Midbrain (tissue), 1 donor: Measurements from ENCODE around the gene TEAD3.
"Not testable (repeated sequence)": the region's sequence is repeated elsewhere in the genome, so short reads cannot be mapped to it uniquely, and the experiment has no call there.

ENCODE experiments used
- DNase-seq: peaks from one replicate; lab custom pipeline; 2025; lab: John Stamatoyannopoulos, UW

The TEAD3 gene

DNA sequence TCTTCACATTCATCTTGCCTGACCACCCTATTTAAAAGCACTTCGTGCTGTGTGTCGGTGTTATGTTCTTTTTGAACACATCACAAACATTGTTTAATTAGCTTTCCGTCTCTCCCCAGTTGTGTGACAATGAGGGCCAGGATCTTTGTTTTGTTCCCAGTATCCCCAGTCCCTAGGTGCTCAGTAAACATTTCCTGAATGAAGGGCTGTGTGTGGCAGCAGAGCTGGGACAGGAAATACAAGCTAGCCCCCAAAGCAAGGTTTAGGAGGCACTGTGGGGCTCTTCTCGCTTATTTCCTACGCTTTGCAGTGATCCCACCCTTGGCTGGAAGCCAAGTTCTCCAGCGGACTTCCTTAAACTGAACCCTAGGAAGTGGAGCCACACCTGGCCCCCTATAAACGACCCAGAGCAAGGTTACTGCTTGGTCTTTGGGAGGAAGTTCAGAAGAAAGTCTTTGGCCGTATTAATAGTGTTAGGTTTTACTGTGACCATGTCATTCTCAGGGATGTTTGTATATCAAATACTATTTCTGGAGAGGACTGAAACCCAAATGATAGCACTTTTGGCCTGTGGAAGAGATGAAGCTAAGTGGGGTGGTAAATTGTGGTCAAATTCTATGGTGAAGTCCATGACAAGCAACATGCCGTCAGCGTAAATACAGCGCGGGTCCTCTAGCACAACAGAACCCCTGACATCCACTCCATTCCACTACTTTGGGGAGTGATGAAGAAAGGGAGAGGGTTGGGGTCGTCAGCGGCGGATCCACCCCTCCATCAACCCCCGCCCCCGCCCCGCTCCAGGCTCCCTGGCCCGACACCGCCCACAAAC lies 45.3 kb downstream of the TEAD3 start:
- no peak for DNase-seq

DNA sequence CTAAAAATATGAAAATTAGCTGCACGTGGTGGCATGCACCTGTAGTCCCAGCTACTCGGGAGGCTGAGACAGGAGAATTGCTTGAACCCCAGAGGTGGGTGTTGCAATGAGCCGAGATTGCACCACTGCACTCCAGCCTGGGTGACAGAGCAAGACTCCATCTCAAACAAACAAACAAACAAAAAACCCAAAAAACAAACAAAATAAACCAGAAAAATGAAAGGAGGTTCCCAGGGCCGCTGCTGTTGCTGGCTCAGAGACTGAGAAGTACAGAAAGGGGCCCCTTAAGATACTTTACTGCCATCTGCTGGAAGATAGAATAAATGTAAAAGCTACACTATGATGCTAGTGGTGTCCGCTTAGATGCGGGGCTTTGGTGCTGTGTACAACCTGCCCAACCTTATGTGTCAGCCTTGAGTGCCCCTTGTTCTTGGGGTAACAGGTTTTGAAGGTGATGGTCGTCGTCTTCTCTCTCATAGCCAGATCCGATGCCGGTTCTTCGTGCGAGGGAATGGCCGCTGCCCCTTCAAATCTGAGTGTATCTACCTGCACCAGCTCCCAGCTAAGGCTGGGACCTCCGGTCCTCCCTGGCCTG lies 47.5 kb downstream of the TEAD3 start:
- peak; percentile 85 for DNase-seq

DNA sequence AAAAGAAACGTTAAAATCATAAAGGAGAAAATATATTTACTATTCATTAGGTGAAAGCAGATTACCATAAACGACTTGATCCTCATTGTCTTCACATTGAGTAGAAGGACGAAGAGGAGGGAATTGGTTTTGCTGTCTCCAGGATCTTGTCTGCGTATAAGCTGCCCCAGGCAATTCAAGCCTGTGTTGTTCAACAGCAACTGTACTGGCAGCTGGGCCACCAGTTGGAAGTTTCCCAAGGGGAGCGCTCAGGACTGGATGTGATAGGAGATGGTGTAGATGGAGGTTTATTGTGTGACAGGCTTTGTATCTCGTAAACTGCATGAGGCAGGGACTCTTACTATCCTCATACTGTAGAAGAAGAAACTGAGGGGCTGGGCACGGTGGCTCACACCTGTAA lies 48.7 kb downstream of the TEAD3 start:
- no peak for DNase-seq

DNA sequence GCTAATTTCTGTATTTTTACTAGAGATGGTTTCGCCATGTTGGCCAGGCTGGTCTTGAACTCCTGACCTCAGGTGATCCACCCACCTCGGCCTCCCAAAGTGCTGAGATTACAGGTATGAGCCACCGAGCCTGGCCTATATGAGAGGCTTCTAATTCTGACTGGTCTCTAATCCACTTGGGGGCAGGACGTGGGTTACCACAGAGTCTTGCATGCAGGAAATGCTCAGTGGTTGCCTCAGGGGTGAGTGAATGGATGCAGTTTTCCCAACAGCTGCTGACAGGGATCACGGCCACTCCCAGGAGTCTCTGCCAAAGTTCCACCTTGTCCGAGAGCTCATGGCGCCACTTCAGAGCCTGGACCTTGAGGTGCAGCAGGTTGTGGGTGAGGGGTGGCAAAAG lies 51.2 kb downstream of the TEAD3 start:
- DNase-seq = no peak

DNA sequence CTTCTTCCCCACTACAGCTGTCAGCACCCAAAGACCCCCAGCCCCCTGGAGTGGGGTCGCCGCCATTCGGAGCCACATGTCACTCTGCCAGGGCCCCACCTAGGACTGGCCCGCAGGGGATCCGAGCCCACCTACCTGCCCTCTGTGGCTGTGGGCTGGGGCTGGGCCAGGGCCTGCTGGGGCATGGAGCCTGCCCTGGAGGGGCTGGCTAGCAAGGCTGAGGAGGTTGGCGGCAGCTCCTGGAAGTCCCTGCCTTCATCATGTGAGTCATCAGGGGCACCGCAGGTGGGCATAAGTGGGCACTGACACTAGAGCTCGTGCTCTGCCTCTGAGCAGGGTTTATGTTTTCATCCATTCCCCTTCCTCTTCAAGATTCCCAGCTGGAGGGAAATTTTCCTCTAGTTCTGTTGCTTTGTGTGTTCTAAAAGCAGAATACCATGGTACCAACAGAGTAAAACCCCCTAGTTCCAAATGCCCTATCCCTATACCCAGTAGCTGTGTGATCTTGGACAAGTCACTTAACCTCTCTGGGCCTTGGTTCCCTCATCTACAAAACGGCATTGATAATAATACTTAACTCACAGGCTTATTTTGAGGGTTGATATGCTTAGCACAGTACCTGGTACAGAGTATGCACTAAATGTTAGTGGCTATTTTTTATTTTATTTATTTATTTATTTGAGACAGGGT lies 53.4 kb downstream of the TEAD3 start:
- DNase-seq = no peak

DNA sequence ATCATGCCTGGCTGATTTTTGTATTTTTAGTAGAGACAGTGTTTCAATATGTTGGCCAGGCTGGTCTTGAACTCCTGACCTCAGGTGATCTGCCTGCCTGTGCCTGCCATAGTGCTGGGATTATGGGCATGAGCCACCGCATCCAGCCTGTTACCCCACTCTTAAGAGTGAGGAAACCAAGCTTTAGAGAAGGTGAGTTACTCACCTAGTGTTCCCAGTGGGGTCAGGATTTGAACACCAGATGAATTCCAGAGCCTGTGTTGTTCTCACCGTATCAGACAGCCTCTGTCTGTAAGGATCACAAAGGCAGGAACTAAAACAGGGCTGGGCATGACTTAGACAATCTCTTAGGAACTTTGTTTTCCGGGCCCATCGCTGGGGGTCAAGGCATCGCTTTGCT lies 54.2 kb downstream of the TEAD3 start:
- no peak for DNase-seq

DNA sequence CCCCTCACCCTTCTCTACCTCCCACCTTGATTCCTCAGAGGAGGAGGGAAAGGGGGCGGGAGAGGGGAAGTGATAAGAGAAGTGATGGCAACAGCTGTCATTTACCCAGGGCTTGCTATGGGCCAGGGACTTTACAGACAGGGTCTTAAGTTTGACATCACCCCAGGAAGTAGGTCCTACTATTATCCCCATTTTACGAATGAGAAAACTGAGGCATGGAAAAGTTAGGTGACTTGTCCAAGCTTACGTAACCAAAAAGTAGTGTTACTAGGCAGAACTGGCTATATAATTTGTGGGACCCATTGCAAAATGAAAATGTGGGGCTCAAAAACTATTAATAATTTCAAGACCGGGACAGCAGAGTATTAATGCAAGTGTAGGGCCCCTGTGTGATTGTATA lies 55.2 kb downstream of the TEAD3 start:
- no peak for DNase-seq

DNA sequence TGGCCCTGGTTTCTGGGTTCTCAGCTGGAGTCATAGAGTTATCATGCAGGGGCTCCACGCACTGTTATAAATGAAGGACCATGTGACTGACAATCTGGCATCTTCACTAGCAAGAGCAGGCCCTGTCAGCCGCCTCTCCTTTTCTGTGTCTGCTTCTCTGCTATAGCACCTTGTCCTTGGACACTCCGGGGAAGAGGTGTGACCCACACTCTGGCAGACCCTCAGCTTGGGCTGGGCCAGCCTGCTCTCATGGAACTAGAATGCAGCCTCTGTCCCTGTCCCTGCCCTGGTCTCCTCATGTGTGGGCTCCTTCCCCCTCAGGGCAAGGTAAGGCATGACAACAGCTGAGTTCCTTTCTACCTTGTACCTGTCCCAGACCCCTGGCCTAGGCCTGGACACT lies 55.7 kb downstream of the TEAD3 start:
- DNase-seq = no peak

DNA sequence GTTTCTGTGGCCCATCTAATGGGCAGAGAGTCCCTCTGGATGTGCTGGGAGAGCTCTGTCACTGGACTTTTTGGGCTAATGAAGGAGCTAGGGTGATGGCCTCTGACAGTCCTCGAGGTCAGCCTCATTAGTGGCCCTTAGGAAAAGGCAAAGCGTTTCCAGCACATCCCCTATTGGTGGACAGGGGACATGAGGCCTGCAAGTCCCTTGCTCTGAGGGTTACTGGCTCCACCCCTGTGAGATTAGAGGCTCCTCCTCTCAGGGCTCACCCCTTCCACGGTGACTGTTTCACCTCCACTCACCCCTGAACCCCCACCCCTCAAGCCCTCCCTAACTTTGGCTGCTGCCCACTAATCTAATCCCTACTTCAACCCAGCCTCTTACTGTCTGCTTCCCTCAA lies 57.6 kb downstream of the TEAD3 start:
- no peak for DNase-seq

DNA sequence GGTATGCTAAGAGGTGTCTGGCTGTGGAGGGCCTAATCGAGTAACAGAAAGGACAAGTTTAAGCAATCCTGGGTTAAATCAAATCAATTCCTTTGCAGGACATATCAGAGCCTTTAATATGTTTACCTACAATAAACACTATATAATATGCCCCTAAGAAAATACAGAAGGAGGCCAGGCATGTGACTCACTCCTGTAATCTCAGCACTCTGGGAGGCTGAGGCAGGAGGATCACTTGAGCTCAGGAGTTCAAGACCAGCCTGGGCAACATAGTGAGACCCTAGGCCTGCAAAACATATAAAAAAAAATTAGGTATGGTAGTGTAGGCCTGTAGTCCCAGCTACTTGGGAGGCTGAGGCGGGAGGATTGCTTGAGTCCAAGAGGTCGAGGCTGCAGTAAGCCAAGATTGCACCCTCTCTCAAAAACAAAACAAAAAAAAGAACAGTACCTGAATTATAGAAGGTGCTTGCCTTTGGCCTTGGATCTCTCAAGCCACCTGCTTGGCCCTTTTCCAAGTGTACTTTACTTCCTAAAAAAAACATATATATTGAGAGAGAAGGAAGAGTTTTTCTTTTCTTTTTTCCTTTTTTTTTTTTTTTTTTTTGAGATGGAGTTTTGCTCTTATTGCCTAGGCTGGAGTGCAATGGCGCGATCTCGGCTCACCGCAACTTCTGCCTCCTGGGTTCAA lies 58.4 kb downstream of the TEAD3 start:
- not testable (repeated sequence) for DNase-seq

DNA sequence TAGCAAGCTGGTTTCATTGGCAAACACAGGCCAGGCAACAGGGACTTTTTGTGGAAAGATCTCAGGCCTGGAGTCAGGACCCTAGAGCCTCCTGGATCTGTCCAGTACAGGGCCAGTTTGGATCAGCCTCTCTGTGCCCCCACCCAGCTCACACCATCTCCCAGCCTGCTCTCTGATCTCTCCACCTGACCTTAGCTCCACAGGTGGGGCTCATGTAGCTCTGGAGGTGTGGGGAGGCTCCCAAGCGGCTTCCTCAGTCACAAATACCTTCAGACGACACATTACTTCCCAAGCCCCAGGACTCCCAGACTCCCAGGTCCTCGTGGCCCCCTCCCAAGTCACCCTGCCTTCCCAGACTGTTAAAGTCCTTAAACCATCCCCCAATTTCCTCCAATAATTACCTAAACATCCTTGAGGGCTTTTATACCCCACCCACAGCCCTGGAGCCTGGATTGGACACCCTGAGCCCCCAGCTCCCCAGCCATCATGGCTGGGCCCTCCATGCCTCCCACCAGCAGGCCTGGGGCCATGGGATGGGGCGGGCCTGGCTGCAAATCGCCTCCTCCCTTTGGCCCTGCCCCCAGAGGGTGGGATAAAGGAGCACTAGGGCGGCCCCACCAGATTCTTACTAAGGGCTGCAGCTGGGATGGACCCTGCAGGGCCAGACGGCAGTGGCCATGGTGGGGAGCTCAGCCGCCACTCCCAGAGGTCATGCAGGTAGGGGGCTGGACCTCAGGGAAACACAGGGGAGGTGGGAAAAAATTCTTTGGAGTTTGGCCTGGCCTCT lies 60.6 kb downstream of the TEAD3 start:
- no peak for DNase-seq

DNA sequence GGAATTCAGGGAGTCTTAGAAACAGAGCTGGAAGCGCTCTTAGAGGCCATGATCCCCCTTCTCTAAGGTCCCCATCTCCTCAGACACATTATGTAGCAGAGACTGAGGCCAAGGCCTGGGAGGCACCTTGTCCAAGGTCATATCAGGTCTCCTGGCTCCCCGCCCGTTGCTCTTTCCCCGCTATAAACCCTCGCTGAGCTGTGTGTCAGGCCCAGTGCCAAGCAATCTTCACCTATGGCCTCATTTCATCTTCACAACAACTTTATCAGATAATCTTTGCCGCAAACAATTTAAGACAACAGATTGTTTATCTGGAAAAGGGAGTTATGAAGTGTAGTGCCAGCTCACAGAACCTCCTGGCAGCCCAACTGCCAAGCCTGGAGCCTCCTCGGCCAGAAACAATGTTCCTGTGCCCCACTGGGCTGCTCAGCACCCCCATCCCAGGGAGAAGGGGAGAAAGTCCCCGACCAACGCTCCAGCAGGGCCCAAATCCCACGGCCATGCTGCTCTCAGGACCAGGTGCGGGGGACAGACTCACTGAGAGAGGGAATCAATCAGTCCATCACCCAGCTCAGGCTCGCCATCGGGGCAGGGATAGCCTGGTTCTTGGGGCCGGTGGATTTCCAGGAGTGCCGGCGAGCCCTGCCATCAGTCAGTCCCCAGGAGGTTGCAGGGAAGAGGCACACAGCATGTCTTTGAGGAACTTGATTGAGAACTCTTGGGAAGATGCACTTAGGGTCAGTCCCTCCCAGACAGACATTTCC lies 61.6 kb downstream of the TEAD3 start:
- DNase-seq = no peak

DNA sequence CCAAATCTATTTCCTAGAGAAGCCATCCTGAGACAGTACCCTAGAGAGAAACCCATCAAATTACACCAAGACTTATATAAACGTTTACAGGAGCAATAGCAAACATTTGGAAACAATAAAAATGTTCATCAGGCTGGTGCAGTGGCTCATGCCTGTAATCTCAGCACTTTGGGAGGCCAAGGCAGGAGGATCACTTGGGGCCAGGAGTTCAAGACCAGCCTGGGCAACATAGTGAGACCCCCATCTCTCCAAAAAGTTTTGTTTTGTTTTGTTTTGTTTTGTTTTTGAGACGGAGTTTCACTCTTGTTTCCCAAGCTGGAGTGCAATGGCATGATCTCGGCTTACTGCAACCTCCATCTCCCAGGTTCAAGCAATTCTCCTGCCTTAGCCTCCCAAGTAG lies 64.2 kb downstream of the TEAD3 start:
- not testable (repeated sequence) for DNase-seq

DNA sequence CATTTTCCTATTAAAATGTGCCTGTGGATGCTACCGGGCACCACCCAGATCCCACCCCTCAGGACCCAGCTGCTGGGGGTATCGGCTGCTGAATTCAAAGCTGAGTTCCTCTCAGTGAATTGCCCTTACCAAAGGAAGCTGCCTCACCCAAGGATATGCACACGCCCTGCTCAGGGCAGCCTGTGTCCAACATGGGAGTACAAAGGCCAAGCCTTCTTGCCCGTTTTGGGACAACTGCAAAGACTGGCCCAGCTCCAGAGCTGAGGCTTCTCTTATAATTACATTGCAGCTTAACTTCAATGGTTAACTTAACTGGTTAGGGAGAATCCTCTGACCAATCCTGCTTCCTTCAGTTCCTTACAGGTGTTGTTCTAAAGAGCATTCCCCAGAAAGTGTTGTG lies 64.6 kb downstream of the TEAD3 start:
- DNase-seq = no peak

DNA sequence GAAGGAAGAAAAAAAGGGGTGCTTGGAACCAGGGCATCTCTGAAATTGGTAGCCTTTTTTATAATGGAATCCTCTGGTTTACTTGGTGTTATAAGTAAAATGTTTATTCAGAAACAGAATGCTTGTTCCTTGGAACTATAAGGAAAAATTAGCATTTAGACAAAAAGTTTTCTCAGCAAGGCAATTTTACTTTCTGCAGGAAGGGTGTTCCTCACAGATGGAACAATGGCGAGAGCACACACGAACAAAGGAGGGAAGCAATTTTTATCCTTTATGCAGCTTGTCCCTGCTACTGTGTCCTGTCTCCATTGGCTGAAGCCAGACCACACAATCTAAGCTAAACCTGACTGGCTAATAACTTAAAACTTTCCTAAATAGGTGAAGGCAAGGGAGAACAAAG lies 67.4 kb downstream of the TEAD3 start:
- no peak for DNase-seq

DNA sequence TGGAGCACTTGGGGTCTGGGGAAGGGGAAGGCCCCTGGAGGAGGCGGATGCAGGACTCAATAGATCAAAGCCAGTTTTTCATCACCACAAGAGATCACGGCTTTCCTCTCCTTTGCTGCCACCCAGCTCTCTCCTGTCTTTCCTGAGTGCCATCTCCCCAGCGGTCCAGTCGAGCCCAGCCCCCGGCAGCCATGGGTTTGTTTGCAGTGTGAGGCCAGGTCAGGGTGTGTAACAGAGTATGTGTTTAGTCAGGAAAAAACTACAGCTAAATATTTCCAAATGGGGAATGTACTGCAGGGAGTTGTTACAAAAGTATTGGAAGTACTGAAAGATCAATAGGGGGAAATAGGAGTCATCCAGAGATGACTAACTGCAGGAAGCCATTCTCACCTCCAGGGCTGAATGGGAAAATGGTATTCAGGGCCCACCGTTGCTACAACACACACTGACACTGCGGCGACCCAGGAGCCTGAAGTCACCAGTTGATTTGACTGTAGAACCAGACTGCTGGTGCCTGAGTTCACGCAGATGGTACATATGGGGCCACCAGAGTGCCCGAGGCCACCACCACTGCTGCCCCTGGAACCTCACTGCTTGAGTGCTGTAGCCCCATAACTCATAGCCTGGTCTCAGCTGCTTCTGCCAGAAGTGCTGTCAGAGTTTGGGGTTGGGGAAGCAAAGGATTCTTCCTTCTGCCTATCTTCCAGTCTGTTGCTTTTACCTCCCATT lies 68.3 kb downstream of the TEAD3 start:
- no peak for DNase-seq

DNA sequence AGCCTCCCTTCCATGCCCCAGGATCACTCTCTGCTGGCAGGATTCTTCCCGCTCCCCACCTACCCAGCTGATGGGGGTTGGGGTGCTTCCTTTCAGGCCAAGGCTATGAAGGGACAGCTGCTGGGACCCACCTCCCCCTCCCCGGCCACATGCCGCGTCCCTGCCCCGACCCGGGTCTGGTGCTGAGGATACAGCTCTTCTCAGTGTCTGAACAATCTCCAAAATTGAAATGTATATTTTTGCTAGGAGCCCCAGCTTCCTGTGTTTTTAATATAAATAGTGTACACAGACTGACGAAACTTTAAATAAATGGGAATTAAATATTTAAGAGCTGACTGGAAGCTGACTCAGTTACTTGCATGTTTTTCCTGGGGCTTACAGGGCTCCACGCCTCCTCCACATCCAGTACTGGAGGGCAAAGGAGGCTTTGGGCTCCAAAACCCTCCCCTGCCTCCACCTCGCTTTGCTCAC lies 69.0 kb downstream of the TEAD3 start:
- no peak for DNase-seq

DNA sequence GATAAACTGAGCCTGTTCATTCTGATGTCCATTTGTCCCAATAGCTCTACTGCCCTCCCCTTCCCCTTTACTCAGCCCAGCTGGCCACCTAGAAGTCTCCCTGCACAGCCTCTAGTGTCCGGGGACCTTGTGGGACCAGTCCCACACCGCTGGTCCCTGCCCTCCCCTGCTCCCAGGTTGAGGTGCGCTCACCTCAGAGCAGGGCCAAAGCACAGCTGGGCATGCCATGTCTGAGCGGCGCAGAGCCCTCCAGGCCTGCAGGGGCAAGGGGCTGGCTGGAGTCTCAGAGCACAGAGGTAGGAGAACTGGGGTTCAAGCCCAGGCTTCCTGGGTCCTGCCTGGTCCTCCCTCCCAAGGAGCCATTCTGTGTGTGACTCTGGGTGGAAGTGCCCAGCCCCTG lies 69.4 kb downstream of the TEAD3 start:
- no peak for DNase-seq

DNA sequence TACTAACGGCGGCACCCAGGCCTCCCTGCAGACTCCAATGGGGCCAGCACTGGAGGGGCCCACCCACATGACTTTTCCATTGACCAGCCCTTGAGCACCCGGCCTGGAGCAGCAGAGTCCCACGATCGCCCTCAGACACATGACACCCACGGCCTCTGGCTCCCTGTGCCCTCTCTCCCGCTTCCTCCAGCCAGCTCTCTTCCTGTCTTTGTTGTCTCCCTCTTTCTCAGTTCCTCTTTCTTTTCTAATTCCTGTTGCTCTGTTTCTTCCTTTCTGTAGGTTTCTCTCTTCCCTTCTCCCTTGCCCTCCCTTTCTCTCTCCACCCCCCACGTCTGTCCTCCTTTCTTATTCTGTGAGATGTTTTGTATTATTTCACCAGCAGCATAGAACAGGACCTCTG lies 70.8 kb downstream of the TEAD3 start:
- DNase-seq = peak; percentile 6

DNA sequence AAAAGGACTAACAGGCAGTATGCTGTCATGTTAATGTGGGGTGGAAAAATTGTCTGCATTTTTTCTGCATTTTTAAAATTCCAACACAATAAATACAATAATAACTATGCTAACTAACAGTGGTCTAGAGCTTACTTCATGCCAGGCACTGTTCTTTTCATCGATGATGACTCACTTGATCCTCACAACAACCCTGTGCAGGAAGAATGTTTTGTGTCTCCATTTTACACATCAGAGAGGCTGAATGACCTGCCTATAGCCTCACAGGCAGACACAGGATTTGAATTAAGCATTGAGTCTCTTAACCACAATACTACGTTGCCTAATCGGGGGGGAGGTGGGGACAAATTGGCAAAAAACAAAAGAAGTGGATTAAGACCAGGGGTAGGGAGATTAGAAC lies 71.6 kb downstream of the TEAD3 start:
- no peak for DNase-seq
